NK-92 treated with Interleukin-12 subunit alpha and Interleukin-12 subunit beta, amount 100 ng/mL, for 24 hours (cell line): ENCODE results near the gene SPOP.

ENCODE experiments used
- DNase-seq: peaks from one replicate; lab custom pipeline; 2025; lab: John Stamatoyannopoulos, UW

Gene SPOP

DNA sequence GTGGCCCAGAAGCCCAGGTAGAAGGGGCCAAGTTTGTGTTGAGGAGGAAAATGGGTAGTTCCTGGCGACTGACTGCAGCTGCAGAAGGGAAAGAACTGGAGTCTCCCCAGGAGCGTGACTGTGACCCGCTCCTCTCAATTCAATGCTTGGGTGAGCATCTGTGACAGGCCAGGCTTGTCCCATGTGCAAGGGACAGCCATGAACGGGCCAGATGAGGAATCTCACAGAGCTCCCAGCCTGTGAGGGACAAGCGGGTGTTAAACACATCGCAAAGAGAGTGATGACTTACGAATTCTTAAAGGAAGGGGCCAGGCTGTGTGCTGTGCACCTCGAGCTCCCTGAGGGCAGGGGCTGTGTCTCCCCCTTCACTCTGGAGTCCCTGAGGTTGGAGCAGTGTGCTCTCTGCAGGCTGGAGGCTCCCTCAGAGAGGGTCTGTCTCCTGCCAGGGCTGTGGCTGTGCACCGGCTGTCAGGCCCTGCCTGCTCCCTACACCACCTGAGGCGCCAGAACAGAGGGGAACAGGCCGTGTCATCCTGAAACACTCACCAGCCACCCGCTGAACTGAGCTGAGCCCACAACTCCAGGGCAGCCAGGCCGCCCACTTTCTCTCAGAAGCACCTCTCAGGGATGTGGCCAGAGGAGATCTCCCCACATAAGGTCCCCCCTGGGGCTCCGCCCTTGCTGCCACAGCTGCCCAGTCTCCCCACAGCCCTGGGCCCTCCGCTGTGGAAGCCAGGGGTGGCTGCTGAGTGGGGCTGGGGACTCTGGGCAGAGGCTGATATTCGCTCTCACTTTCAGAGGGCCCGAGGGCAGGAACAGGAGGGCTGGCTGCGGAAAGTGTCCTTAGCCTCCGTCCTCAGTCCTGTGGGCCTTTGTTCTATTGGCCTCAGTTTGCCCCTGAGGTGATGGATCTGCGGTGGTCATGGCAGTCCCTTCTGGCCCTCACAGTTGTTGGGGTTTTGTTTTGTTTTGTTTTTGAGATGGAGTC, 127.9 kb downstream of the SPOP start:
- no peak for DNase-seq

DNA sequence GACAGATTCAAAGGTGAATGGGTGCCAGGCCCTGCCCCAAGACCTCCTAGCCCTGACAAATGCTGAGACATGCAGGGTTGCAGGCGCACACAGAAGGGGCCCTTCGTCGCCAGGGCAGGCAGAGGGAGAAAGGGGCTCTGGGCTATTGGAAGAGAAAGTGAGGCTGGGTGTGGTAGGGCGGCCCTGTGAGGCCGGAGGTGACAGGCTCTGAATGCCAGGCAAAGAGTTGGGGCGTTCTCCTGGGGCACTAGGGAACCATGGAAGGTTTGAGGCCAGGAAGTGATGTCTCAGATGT, 128.6 kb downstream of the SPOP start:
- no peak for DNase-seq
